Nephron progenitor cell (in vitro differentiated cells): ENCODE measurements around the gene ANKRD2.

Source experiments
- DNase-seq: peaks from one replicate; pipeline ENCODE4 v3.0.0; 2021
- H3K27ac Mint-ChIP-seq: 2 replicates; pipeline ENCODE4 v1.8.0; 2021; ENCODE audit warnings: mild to moderate bottlenecking, moderate library complexity, mixed read lengths
- H3K27me3 Mint-ChIP-seq: 2 replicates; pipeline ENCODE4 v1.8.0; 2021; ENCODE audit warnings: mild to moderate bottlenecking, low read depth, mixed read lengths; ENCODE audit not compliant: poor library complexity
- H3K36me3 Mint-ChIP-seq: 2 replicates; pipeline ENCODE4 v1.8.0; 2021; ENCODE audit warnings: low read depth, mixed read lengths
- H3K4me1 Mint-ChIP-seq: 2 replicates; pipeline ENCODE4 v1.8.0; 2021; ENCODE audit warnings: mixed read lengths
- H3K4me3 Mint-ChIP-seq: 2 replicates; pipeline ENCODE4 v1.8.0; 2021; ENCODE audit warnings: mild to moderate bottlenecking, moderate library complexity, mixed read lengths
- H3K9me3 Mint-ChIP-seq: 2 replicates; pipeline ENCODE4 v1.8.0; 2021; ENCODE audit warnings: mild to moderate bottlenecking, moderate library complexity, mixed read lengths
- TF ChIP-seq, protein P1 (sequence below): fragments of 200-600 bp; sonication (generic); IDR thresholded peaks from 2 replicates; pipeline ENCODE4 v1.5.0; 2021; ENCODE audit warnings: antibody characterized with exemption

Gene ANKRD2

DNA sequence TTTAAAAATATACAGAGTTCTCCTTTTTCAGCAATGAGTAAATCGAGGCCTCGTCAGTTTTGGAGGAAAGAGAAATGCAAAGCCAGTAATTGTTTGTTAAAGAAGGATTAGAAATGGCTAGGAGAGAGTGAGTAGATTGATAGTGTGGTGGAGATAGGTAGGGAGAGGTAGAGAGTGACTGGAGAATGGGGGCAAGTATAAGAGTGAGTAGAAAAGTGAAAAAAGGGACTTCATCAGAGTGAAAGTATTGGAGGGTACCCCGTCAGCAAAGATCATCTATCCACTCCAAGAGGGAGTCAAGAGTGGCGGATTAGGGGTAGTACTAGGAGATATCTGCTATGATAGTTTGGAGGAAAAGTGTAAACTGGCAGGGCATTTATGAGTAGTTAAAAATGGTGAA is 9.2 kb upstream of the ANKRD2 start:
- Mint-ChIP-seq H3K27me3 (peaks cover 7% of the 10 kb centered on the region), H3K27ac (no peak overlapping the region), H3K9me3 (peaks cover 19% of the 10 kb centered on the region), H3K36me3 (peaks cover 18% of the 10 kb centered on the region), H3K4me3 (no peak overlapping the region), H3K4me1 (peaks cover 8% of the 10 kb centered on the region)
- DNase-seq, result no peak
- TF ChIP-seq, protein P1, sequence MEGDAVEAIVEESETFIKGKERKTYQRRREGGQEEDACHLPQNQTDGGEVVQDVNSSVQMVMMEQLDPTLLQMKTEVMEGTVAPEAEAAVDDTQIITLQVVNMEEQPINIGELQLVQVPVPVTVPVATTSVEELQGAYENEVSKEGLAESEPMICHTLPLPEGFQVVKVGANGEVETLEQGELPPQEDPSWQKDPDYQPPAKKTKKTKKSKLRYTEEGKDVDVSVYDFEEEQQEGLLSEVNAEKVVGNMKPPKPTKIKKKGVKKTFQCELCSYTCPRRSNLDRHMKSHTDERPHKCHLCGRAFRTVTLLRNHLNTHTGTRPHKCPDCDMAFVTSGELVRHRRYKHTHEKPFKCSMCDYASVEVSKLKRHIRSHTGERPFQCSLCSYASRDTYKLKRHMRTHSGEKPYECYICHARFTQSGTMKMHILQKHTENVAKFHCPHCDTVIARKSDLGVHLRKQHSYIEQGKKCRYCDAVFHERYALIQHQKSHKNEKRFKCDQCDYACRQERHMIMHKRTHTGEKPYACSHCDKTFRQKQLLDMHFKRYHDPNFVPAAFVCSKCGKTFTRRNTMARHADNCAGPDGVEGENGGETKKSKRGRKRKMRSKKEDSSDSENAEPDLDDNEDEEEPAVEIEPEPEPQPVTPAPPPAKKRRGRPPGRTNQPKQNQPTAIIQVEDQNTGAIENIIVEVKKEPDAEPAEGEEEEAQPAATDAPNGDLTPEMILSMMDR, result no peak

DNA sequence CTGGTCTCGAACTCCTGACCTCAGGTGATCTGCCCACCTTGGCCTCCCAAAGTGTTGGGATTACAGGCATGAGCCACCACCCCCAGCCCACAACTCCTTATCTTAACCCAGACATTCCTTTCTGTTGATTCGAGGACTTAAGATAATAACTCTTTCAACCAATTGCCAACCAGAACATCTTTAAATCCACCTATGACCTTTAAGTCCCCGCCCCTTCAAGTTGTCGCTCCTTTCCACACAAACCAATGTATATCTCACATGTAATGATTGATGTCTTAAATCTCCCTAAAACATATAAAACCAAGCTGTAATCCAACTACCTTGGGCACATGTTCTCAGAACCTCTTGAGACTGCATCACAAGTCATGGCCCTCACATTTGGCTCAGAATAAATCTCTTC is 7.8 kb upstream of the ANKRD2 start:
- Mint-ChIP-seq H3K27me3 (peaks cover 7% of the 10 kb centered on the region), H3K36me3 (peaks cover 18% of the 10 kb centered on the region), H3K9me3 (peaks cover 19% of the 10 kb centered on the region), H3K27ac (no peak overlapping the region), H3K4me1 (peaks cover 8% of the 10 kb centered on the region), H3K4me3 (no peak overlapping the region)
- TF ChIP-seq, protein P1, result no peak
- DNase-seq, result no peak

DNA sequence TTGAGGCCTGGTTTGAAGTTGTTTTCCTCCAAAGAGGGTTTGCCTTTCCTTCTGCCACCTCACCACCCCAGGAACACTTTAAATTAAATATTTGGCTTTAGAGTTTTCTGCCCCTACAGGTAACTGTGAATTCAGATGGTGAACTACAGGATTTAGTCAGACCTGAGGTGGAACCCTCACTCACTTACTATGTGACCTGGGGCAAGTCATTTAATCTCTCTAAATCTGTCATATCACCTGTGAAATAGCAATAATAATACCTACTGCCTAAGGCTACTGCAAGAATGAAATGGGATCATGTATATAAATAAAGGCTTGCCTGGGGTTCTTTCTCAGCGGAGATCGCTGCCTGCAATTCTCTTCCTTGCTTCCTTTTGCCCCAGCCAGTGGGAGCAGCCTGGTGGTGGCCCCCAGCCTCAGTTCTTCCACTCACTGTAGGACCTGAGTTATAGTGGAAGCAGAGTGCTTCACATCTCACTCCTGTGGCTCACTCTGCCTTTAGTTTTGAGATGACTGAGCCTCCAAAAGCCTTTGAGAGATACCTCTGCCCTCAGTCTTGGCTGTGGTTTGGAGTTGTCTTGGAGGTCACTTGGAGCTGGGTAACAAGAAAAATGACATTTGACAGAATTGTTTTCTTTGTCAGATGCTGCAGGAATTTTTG is 6.1 kb upstream of the ANKRD2 start:
- no peak overlapping the region for H3K27ac Mint-ChIP-seq
- peaks cover 7% of the 10 kb centered on the region for H3K27me3 Mint-ChIP-seq
- no peak overlapping the region for H3K4me3 Mint-ChIP-seq
- H3K4me1 Mint-ChIP-seq, result peaks cover 4% of the 10 kb centered on the region
- DNase-seq, result no peak
- H3K9me3 Mint-ChIP-seq, result peaks cover 5% of the 10 kb centered on the region
- TF ChIP-seq, protein P1, result no peak
- peaks cover 5% of the 10 kb centered on the region for H3K36me3 Mint-ChIP-seq

DNA sequence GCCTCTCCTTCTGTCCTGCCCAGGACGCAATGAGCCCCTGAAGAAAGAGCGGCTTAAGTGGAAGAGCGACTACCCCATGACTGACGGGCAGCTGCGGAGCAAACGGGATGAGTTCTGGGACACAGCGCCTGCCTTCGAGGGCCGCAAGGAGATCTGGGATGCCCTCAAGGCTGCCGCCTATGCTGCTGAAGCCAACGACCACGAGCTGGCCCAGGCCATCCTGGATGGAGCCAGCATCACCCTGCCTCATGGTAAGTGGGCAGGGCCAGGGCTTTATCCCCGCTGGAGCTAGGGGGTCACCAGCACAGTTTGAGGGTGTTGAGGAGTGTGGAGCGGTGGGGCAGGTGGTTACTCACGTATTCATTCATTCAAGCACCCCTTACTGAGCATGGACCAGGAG is 4.7 kb upstream of the ANKRD2 start:
- H3K9me3 Mint-ChIP-seq, result no peaks in the 10 kb centered on the region
- H3K27ac Mint-ChIP-seq, result no peak overlapping the region
- peaks cover 7% of the 10 kb centered on the region for H3K27me3 Mint-ChIP-seq
- no peak overlapping the region for H3K4me3 Mint-ChIP-seq
- TF ChIP-seq, protein P1, result no peak
- H3K4me1 Mint-ChIP-seq, result peaks cover 3% of the 10 kb centered on the region
- no peak for DNase-seq
- H3K36me3 Mint-ChIP-seq, result no peaks in the 10 kb centered on the region

DNA sequence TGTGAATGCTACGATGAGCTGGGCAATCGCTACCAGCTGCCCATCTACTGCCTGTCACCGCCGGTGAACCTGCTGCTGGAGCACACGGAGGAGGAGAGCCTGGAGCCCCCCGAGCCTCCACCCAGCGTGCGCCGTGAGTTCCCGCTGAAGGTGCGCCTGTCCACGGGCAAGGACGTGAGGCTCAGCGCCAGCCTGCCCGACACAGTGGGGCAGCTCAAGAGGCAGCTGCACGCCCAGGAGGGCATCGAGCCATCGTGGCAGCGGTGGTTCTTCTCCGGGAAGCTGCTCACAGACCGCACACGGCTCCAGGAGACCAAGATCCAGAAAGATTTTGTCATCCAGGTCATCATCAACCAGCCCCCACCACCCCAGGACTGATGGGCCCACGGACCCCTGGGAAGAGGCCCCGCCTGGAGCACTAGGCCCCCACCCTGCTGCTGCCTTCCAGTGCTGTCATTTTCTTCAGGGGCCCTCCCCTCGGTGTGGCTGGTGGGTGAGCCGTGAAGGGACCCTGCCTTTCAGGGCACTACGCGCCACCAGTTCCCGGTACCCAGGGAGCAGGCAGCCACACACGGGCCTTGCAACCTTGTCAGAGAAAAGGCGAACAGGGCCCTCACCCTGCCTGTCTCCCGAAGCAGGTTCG is 2.3 kb upstream of the ANKRD2 start:
- DNase-seq, result no peak
- H3K27ac Mint-ChIP-seq, result no peak overlapping the region
- H3K36me3 Mint-ChIP-seq, result no peaks in the 10 kb centered on the region

More for the DNA sequence above, 2.3 kb upstream of the ANKRD2 start:
- Mint-ChIP-seq H3K9me3 (no peaks in the 10 kb centered on the region), H3K4me1 (peaks cover 19% of the 10 kb centered on the region), H3K4me3 (no peak overlapping the region), H3K27me3 (no peaks in the 10 kb centered on the region)
- TF ChIP-seq, protein P1, result no peak
